GM21786 (cell line): ENCODE data around the gene LRCH2.
A peak's percentile ranks its signal among the peaks of the same experiment; 100 is the strongest.
"Not testable (repeated sequence)": the region's sequence is repeated elsewhere in the genome, so short reads cannot be mapped to it uniquely, and the experiment has no call there.

Source experiments
- ATAC-seq: cut with Tn5 transposase; IDR thresholded peaks from one replicate; pipeline ENCODE4 v1.9.1; 2021; ENCODE audit not compliant: unreplicated experiment

The LRCH2 gene, protein sequence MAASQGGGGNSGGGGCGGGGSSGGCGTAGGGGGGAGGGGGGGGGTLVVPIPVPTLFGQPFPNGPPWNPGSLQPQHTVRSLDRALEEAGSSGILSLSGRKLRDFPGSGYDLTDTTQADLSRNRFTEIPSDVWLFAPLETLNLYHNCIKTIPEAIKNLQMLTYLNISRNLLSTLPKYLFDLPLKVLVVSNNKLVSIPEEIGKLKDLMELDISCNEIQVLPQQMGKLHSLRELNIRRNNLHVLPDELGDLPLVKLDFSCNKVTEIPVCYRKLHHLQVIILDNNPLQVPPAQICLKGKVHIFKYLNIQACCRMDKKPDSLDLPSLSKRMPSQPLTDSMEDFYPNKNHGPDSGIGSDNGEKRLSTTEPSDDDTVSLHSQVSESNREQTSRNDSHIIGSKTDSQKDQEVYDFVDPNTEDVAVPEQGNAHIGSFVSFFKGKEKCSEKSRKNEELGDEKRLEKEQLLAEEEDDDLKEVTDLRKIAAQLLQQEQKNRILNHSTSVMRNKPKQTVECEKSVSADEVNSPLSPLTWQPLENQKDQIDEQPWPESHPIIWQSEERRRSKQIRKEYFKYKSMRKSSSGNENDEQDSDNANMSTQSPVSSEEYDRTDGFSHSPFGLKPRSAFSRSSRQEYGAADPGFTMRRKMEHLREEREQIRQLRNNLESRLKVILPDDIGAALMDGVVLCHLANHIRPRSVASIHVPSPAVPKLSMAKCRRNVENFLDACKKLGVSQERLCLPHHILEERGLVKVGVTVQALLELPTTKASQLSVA

DNA sequence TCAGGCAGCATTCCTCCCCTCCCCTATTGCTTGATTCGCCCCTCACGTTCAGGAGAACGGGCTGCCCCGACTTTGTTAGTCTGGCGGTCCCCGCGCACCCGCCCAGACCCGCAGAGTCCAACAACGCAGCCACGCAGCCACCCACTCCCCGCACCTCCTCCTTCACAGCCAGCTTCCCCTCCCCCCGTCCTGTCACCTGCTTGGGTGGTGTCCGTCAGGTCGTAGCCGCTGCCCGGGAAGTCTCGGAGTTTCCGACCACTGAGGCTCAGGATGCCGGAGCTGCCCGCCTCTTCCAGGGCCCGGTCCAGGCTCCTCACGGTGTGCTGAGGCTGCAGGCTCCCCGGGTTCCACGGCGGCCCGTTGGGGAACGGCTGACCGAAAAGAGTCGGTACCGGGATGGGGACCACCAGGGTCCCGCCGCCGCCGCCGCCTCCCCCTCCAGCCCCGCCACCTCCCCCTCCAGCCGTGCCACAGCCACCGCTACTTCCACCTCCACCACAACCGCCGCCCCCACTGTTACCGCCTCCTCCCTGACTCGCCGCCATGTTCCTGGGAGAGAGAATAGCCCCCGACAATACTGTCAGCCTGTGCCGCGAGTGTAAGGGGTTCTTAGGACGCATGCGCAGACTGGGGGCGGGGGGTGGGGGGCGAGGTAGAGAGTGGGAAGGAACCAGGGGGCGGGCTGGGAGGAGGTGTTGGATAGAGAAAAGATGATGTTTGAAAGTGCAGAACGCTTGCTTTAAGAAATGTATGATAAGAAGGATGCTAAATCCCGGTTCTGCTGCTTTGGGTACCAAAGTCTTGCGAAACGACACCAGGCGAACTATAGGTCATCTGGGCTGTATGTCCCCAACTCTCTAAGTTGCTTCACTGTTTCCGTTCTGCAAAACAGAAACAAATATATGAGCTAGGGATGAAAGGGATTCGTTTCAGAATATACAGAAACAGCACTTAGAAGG lies at the start of gene LRCH2:
TSS of gene LRCH2 (minus strand) at position 600 of the 959 bp plus-strand sequence. CDS start at position 545, 55 bp downstream.
- no peak for ATAC-seq

DNA sequence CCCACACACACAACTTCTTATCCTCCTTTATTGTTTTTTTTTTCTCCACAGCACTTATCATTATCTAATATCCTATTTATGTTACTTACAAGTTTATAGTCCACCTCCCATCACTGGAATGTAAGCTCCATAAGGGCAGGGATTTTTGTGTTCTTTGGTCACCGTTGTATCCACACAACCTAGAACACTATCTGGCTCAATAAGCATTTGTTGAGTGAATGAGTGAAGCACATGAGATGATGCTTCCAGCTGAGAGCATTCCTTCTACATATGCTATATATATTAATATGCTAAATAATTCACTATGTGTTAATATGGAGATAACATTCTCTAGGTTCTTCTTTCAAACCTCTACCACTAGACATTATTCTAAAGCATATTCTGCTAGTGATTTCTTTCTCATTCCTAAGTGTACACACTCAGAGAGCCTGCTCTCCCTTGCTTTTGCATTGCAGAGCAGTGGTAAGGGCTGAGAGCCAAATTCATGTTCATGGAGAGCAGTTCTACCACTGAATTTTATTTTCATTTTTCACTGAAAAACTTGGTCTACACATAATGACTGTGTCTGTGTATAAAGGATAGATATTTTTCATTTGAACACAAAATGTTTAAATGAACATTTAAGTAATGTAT lies 35.3 kb upstream of the LRCH2 start:
- no peak for ATAC-seq

DNA sequence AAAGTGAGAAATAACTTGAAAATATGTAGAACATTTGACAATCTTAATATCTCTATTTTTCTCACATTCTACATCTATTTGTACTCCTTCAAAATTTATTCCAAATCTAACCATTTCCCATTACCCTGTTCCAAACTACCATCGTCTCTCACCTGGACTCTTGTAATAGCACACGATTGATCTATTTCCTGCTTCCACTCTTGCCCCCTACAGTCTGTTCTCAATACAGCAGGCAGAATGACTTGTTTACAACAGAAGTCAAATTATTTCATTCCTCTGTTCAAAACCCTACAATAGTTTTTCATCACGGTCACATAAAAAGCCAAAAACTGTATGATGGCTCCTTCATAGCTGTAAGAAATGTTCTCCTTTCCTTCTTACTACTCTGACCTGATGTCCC lies 34.5 kb upstream of the LRCH2 start:
- ATAC-seq: peak; percentile 65

DNA sequence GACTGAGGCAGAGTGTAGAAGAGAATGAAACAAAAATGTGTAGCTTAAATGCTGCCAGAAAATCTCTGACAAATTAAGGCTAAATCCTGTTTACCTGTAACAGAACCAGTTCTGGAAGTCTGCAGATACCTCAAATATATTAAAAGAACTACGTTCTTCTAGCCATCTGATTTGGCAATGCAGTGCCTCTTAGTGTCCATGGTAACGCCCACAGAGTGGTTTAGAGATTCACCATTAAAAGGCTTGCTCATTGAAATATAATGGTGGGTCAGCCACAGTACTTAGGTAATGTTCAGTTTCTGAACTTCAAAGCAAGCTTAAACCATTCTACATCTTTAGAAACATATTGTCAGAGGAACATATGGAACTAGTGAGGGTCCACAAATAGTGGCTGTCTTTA lies 32.4 kb upstream of the LRCH2 start:
- no peak for ATAC-seq

DNA sequence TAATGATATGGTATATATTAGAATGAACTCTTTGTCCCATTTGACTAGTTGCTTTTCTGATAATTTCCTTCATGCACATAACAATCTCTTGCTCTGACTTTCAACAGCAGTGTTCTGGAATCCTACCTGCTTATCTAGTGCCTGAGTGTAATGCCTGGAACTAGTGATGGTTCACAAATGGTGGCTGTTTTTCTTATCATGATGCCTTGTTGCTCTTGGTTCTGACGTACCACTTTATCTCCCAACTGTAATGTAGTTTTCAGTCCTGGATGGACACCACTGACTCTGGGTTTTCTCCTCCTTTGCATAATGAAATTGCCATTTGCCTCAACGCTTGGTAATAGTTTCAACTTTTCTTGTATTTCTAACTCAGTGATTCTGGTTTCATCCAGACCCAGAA lies 30.1 kb upstream of the LRCH2 start:
- no peak for ATAC-seq

DNA sequence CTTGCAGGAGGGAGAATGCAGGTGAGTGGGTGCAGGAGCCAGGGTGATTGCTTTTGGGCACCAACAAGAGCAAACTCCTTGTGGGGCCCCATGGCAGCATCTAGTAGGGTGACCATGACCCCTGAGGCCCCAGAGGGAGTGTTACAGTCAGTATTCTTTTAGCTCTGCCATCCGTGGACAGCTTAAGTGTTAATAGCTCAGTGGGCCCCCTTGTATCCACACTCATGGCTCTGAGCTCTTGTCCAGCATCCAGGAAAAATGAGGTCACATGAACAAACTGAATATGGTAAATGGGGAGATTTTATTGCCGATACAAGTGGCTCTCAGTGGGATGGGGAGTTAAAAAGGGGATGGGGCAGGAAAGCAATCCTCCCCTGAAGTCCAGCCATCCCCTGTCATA lies 27.3 kb upstream of the LRCH2 start:
- ATAC-seq: no peak

DNA sequence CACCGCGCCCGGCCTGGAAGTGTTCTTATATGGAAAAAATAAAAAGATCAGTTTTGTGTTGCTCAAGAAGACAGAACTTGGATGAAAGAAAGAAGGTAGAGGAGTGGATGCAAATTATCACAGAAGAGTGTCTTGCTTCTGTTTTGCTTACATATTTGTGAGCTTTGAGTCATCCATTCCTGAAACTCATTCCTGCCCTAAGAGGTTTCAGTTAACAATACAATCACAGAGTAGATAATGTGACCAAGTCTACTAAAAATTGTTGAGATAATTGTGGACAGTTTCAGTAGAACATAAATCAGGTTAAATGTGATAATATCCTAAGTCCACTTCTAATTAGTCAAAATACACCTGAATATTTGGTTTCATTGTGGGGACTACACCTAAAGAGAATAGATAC lies 26.4 kb upstream of the LRCH2 start:
- ATAC-seq: no peak

DNA sequence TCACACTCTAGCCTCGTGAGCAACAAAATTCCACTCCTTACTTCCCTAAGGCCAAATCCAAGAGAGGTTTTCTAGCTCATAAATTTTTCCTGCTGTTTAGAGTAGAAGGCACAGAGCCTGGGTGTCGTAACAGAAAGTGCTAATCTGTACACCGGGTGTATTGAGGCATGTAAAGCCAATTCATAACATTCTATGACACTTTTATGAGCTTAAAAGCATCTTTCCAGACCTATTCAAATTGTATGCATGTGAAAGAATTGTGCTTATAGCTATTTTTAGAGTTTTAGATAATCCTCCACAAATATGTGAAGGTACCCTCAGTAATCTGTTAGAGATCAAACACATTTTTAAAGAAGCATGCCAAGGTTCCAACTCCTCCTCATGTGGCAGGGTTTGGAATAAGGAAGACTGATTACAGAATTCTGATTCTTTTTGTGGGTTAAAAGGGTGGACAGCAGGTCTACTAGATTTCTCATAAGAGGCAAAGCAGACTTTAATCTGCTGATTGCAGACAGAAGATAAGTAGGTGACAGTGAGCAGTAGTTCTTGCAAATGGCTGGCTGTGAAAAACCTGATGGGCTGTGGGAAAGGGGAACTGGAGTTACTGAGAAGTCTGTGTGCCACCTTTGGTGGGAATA lies 25.5 kb upstream of the LRCH2 start:
- no peak for ATAC-seq

DNA sequence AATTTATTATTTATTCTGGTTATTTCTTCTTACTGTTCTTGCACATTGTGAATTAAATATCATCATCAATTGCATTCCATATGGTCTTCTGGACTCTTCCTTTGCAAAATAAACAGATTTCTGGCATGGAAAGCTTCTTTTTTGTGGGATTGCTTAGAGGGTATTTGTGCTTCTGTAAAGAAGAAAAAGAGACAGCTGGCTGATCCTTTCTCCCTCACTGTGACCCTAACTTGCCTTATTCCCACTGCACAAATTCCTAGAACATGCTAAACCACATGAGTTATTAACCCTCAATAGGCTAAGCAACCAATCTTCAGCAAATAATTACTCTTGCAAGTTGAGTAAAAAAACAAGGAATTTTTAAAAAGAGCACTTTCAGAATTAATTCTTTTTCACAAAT lies 23.8 kb upstream of the LRCH2 start:
- no peak for ATAC-seq

DNA sequence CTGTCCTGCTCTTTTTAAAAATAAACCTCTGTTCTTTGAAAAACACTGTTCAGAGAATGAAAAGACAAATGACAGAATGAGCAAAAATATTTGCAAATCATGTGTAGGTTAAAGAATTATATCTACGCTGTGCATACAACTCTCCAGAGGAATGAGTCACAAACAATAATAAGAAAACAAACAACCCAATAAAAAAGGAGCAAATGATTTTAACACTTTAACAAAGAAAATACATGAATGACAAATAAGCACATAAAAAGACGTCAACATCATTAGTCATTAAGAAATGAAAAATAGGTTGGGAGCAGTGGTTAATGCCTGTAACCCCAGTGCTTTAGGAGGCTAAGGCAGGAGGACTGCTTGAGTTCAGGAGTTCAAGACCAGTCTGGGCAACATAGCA lies 21.1 kb upstream of the LRCH2 start:
- ATAC-seq: no peak

DNA sequence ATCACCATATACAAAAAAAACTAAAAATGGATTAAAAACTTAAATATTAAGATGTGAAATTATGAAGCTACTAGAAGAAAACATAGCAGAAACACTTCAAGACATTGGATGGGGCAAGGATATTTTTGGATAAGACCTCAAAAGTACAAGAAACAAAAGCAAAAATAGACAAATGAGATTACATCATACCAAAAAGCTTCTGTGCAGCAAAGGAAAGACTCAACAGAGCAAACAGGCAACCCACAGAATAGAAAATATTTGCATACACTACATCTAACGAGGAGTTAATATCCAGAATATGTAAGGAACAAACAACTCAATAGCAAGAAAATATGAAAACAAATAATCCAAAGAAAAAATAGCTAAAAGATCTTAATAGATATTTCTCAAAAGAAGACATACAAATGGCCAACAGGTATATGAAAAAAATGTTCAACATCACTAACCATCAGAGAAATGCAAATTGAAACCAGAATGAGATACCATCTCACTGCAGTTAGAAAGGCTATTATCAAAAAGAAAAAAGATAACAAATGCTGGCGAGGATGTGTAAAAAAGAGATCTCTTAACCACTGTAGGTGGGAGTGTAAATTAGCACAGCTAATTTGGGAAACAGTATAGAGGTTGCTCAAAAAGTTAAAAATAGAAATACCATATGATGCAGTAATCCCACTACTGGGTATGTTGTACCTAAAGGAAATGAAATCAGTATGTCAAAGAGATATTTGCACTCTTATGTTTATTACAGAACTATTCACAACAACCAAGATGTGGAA lies 17.8 kb upstream of the LRCH2 start:
- no peak for ATAC-seq

DNA sequence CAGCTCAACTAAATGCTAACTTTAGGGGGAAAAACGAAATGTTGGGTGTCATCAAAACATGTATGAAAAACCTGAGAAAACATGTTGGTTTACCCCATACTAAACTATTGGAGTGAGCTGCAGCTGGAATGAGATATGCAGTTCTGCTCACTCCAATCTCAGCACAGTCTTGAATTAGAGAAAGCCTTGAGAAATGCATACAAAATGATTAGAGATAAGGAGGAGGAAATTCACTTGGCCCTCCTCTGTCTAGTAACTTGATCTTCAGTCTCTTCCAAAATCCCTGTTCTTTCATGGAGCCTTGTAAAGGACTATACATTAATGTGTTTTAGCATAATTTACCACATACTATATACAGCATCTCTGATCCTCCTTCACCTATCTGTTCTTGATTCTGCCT lies 3.2 kb upstream of the LRCH2 start:
- ATAC-seq: no peak

DNA sequence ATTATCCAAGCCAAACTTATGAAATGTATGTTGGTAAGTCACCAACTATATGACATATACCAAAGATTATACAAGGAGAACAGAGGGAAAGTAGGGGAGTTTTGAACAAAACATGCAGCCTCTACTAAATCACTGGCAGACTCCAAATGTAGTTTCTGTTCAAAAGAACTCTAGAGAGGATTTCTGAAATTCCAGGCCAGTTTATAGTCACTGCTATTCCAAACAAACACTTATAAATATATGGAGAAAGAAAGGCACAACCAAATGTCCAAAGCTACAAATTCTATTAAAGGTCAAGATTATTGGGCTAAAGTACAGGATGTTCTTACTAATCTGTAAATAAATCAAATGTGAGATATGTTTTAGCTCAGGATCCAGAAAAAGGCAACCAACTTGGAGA lies 2.7 kb upstream of the LRCH2 start:
- ATAC-seq: no peak

DNA sequence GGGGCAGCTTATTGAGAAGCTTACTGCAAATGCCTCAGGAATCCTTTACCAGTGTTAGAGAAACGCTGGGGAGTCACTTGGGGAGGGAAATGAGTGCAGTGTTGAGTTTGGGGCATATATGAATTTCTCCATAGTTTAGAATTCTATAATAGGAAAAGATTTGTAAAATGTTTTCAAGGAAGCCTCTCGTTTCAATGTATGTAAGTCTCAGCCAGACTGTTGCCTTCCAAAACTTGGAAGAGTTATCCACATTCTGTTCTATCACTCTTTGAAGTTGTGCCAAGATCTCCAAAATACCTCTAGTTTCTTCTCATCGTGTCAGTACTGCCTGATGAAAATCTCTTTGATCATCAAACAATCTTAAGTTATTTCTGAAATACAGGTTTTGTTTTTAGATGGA lies 565 bp upstream of the LRCH2 start:
- ATAC-seq: no peak

DNA sequence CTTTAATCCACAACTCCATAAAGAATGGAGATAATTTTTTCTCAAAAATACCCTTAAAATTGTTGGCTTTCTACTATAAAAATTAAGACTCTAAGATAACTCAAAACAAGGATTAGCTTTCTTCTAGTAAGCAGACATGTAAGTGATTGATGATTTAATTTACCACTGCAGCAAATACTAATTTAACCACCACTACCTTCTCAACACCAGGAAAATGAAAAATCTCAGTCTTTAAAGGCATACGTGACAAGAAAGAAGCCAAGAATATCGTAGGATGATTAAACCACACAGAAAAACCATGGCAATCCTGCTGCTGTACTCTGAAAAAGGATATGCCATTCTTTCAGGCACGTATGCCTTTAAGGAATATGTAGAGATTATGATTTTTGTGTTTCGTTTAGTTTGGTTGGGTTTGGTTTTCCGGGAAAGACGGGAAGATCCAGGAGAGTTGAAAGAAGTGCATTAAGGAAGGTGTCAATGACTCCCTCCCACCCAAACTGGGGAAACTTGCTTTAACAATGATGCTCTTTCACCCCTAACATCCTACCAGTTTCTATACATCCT lies 881 bp downstream of the LRCH2 start:
- ATAC-seq: no peak

DNA sequence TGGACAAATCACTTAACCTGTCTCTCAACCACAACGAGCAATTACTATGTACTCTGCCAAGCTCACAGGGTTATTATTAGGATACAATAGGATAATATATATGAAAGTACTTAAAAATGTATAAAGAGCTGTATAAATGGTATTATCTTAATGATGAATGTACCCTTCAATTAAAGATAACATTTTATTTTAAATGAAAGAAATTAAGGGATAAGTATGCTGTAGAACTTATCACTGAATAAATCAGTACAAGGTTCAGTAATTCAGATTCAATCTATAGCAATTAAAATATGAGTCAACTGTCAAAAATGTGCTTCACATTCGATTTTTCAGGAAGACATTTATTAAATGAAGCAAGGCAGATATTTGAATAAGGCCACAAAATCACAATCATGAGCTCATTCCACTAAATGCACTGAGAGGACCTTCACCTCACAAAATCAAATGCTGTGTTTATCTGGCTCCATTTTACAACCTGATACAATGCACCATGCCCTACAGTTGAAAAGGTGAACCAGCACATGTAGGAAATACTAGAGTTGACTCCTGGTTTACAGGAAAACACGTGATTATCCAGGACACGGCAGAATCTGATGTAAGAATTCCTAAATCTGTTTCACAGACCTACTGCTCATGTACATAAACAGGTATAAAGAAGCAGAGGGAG lies 4.4 kb downstream of the LRCH2 start:
- ATAC-seq: no peak

DNA sequence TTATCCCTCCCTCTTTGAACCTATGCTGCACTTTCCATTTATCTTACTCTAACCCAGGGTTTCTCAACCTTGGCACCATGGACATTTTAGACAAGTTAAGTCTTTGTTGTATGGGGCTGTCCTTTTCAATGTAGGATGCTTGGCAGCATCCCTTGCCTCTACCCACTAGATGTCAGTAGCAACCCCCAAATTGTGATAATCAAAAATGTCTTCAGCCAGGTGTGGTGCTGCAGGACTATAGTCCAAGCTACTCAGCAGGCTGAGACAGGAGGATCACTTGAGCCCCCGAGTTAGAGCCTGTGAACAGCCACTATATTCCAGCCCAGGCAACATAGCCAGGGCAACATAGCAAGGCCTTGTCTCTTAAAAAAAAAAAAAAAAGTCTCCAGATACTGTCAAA lies 7.0 kb downstream of the LRCH2 start:
- ATAC-seq: no peak

DNA sequence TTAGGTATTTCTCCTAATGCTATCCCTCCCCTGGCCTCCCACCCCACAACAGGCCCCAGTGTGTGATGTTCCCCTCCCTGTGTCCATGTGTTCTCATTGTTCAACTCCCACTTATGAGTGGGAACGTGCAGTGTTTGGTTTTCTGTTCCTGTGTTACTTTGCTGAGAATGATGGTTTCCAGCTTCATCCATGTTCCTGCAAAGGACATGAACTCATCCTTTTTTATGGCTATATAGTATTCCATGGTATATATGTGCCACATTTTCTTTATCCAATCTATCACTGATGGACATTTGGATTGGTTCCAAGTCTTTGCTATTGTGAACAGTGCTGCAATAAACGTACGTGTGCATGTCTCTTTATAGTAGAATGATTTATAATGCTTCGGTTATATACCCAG lies 16.6 kb downstream of the LRCH2 start:
- ATAC-seq: not testable (repeated sequence)

DNA sequence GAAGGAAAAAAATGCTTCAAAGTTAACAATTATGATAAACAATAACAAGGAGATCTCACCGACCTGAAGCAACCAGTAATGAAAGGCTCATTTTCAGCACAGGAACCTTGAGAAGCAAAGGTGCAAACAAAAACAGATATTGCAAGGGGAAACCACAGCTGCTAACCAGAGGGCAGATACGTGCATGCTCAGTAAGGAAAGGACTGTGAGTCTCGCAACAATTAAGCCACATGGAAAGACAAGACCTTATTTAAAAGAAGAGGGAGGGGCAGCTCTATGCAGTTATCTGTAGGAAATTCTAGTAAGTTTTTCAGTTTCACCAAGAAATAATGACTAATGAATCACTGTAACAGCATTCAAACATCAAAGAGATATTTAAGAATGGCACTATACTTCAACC lies 19.3 kb downstream of the LRCH2 start:
- ATAC-seq: no peak
